Stimulated activated CD4-positive, alpha-beta T cell treated with anti-CD3 and anti-CD28 coated beads, TNF-alpha, amount 100 ng/mL, for 1 hour (primary cell): ENCODE measurements around the gene CAVIN1.
"Not testable (repeated sequence)": the region's sequence is repeated elsewhere in the genome, so short reads cannot be mapped to it uniquely, and the experiment has no call there.

ENCODE experiments used
- DNase-seq, 3 donors: peaks; one replicate each; pipeline ENCODE4 v3.0.0-alpha.2; 2020; ENCODE audit warnings: low read depth in 3 of 3, low spot score in 1 of 3

The CAVIN1 gene

DNA sequence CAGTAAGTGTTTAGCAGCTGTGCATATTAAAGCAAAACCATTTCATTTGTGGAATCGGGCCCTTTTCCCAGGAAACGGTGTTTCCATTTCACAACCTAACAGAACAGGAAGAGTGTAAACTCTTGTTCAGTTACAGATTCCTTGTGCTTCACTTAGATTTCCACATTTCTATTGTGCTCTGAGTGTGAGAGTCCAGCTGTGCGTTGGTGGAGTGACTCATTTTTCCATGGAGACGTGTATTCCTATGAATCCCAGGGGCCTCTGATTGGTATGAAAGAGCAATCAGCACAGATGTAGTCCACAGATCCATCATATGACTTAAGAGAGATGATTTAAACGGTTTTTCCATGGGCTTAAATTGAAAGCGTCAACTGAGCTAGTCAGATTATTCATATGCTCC, 13.3 kb upstream of the CAVIN1 start:
- DNase-seq, result no peak

DNA sequence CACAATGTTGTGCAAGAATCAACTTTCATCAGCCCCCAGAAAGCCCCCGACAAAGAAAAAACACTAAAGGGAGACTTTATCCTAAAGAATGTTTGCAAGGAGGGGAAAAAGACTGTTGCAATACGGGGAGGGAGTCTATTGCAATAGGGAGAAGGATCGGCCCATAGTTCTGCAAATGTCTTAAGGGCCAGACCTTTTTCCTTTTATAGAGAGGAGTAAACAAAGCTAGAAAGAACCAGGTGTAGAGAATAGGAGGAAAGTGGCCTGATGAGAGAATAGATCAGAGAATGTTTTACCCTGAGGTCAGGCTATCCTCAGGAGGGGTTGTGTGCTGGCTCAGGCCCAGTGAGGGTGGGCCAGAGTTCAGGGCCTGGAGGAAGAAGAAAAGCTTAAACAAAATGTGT, 8.7 kb upstream of the CAVIN1 start:
- DNase-seq, result no peak

DNA sequence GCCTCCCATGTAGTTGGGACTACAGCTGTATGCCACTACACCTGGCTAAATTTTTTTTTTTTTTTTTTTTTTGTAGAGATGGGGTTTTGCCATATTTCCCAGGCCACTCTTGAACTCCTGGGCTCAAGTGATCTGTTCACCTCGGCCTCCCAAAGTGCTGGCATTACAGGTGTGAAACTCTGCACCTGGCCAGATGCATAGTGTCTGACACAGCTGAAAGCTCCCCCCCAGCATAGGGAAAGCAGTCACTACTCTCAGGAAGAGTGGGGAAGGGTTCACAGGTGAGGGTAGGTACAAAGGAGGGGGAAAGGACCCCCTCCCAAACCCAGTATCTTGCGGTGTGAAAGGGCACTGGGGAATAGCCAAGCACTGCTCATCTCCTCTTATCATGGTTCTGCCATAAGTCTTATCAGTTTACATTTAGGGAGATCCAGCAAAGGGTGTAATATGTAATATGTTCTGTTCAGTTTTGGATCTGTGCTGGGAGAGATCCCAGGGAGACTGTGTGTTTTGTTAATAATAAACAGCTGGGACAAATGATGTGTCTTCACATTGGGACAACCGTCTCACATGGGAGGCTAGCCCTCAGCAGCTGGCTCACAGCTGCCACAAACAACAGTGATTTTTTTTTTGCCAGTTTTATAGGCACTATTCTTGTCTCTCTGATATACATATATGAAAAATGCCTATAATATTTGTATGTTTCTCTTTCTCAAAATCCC, 6.8 kb upstream of the CAVIN1 start:
- no peak for DNase-seq

DNA sequence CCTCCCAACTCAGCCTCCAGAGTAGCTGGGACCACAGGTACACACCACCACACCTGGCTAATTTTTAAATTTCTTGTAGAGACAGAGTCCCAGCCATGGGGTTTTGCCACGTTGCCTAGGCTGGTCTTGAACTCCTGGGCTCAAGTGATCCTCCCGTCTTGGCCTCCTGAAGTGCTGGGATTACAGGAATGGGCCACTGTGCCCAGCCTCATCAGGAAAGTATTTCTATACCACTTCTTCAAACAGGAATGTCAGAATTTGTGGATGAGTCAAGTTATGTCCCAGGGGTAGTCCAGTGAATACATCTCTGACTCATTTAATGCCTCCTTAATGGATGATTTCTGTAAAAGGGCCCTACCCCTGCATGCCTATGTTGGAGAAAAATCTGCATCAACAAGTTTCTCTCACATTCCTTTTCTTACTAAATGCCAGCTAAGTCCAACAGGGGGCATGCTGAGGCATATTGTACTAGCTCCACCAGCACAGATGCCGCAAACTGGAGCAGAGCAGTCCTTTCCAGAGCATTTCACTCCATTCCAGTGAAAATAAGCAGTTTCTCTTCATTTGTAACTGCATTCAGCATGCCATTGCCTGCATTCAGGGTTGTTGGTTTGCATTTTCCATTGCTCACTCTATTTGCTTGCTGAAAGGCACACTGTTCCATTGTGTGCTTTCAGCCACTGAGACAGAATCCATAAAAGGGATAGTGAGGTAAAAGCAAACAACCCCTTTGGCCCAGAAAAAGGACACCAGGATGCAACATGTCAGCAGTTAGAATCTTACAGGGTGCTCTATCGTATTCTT, 5.3 kb upstream of the CAVIN1 start:
- no peak for DNase-seq

DNA sequence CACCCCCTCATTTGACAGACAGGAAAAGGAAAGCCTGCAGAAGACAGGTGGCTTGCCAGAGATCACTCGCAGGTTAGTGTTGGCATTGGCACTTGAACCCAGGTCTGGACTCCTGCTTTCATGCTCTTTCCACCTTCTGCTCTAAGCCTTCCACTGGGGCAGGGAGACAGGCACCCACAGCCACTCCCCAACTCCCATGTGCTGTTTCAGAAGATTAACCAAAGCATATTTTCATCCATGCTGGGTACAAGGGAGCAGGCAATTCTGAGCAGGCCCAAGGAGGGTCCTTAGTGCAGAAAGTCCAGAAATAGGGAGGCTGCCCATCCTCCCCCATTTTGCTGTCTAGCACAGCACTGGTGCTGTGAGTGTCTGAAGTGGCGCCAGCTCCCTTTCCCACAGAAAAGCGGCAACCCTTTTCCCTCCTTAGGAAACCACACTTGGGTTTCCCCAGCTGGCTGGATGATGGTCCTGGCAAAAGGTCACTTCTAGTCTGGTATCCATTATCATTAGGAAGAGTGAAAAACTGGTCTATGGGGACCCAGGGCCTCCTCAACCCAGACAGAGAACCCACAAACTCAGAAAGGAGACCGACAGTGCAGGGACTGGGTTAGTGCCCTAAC, 2.0 kb upstream of the CAVIN1 start:
- DNase-seq, result no peak

DNA sequence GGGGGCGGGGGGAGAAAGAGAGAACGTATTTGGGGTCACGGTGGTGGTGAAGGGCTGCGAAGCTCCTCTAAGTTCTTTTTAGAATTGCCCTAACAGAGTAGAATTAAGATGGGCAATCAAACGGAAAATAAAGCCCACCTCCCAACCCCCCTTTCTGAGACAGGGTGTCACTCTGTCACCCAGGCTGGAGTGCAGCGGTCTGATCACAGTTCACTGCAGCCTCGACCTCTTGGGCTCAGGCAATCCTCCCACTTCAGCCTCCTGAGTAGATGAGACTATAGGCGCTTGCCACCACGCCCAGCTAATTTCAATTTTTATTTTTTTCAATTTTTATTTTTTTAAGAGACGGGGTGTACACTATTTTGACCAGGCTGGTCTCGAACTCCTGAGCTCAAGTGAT, 710 bp upstream of the CAVIN1 start:
- DNase-seq, result no peak

DNA sequence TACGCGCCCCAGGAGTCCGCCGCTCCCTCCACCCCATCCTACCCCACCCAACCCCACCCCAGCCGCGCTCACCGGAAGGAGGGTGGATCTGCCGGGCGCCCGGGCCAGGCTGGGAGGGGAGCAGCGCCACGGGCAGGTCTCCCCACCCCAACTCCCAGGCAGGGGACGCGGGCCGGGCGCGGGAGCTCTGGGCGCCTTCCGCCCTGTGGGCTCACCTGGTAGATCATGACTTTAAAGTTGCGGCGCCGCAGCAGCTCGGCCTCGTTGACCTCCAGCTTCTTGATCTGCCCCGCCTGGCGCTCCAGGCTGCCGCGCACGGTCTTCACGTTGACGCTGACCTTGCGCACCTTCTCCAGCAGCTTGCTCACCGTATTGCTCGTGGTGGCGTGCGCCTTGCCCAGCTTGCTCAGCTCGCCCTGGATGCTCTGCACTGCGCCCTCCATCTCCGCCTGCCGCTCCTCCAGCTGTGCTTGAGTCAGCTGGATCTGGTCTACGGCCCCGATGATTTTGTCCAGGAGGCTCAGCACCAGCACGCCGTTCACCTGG, 571 bp downstream of the CAVIN1 start:
- DNase-seq, result no peak

DNA sequence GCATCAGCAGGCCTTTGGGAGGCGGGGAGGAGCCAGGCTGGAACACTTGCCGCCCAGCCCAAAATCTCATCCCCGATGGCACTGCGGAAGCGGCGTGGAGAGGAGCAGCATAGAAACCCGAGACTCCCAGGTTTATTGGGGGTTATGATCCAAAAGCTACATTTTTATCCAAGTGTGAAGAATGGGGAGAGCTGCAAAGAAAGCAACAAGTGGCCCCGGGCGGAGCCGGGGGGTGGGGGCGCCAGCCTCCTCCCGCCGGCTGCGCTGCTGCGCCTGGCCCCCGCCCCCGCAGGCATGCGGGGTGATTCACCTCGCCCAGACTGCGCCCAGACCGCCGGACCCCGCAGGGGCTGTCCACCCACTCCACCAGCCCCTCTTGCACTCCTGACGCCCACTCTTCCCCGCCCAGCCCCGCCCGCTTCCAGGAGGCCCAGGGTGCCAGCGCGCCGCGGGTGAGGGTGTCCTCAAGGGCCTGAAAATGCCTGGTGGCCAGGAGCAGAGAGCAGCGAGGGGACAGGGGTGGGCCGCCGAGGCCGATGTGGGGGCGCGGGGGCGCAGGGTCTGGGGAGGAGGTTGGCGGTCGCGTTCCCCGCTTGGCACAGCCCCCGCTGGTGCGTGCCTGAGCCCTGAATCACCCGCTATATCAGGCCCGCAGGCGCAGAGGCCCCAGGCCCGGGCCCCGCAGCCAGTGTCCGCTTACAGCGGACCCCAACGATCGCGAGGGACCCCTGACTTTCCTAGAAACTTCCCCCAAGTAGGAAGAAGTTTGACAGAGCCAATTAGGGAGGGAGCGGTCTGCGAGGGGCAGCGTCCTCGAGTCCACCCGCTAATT, 1.3 kb downstream of the CAVIN1 start:
- DNase-seq, result no peak

DNA sequence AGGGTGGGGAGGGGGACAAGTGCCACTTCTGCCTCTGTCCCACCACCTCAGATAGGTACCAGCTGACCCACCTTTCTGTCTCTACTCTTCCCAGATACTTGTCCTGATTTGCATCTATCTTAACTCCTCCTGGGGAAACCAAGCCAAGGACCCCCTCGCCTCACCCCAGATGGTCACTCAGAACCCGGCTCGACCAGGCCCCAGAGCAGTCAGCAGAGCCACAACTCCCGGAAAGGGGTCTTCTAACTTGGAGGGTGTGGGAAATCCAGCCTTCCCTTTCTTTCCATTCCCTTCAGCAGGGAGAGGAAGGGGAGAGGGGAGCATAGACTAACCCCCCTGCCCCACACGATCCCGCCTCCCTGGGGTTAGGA, 1.9 kb downstream of the CAVIN1 start:
- DNase-seq, result no peak

DNA sequence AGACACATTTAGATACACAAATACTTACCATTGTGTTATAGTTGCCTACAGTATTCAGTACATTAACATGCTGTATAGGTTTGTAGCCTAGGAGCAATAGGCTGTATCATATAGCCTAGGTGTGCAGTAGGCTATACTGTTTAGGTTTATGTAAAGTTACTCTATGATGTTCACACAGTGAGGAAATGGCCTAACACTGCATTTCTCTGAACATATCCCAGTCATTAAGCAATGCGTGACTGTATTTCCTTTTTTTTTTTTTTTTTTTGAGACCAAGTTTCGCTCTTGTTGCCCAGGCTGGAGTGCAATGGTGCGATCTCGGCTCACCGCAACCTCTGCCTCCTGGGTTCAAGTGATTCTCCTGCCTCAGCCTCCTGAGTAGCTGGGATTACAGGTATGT, 5.1 kb downstream of the CAVIN1 start:
- DNase-seq, result not testable (repeated sequence)

DNA sequence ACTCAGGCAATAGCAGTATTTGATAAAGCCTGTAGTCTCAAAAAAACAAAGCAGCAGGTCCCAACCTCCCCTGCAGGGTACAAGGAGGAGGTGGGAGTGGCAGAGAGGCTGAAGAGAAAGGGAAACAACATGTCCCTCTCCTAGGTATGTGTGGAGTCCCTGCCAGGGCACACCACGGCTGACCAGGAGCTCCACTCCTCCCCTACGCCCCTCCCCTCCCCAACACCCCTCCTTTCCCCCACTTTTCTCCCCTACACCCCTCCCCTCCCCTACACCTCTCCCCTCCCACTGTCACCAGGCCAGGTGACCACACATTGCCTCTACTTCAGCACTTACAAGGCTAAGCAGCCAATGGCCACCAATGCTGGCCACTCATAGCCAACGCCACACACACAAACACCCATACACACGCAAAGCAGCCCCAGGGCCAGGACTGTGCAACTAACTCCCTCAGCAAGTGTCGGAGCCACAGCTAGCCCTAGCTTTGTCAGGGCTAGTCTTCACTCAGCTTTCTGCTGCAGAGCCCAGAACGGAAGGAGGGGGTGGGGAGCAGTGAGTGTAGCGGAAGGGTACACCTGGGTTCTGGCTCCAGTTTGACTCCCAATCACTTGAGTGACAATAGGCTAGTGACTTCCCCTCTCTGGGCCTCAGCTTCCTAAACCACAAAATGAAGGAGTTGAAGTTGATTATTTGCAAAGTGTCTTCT, 8.2 kb downstream of the CAVIN1 start:
- DNase-seq, result peak in 1 of 3 donors; percentile 39

DNA sequence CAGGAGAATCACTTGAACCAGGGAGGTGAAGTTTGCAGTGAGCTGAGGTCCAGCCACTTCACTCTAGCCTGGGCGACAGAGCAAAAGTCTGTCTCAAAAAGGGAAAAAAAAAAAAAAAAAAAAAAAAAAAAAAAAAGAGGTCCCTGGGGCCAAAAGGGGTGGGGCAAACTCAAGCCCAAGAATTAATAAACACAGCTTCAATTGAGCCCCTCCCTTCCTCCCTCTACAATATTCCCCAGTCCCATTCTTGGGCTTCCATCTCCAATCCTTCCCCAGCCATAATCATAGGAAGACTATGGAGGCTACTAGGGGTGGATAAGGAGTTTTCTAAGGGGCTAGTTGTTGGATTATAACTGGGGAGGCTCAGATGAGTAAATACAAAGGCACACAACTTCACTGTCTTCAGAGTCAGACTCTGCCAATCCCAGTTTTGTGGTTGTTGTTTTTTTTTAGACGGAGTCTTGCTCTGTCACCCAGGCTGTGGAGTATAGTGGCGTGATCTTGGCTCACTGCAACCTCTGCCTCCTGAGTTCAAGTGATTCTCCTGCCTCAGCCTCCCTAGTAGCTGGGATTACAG, 9.5 kb downstream of the CAVIN1 start:
- no peak for DNase-seq

DNA sequence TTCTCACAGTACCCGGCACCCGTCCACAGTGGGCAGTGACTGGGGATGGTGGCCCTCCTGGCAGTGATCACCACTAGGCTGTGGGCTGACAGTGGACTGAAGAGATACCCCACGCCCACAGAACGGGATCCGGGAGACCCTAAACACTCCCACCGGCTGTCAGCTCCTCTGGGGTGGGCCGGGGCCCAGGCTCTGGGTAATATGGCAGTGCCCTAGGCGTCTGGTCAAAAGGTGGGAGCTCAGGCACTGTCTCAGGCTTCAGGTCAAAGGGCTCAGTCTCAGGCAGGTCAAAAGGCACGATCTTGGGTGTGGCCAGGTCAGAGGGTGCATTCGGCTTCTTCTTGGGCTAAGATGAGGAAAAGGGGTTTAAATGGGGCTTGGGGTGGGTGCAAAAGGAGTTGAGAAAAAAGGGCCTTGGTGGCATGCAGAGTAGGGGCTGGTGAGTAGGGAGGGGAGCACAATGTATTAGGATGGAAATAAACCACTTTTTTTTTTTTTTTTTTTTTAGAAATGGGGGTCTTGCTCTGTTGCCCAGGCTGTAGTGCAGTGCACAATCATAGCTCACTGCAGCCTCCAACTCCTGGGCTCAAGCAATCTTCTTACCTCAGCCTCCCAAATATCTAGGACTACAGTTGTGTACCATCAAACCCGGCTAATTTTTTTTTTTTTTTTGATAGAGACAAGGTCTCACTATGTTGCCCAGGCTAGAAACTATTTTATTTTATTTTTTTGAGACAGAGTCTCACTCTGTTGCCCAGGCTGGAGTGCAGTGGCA, 11.0 kb downstream of the CAVIN1 start:
- DNase-seq, result no peak

DNA sequence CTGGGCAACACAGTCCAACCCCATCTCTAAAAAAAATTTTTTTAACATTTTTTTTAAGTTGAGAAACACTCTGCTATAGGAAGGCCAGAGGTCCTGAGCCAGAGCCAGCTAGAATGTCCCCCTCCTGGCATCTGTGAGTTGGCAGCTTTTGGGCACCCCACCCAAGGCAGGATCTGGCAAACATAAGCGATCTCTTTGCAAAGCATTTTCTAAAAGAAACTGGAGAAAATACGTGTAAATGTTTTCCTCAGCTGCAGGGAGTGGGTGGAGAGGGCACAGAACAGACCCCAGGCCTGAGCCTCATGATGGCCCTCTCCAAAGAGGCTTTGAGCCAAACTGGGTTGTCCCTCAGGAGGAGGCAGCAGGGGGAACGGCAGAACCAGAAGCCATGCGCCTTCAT, 11.7 kb downstream of the CAVIN1 start:
- no peak for DNase-seq

DNA sequence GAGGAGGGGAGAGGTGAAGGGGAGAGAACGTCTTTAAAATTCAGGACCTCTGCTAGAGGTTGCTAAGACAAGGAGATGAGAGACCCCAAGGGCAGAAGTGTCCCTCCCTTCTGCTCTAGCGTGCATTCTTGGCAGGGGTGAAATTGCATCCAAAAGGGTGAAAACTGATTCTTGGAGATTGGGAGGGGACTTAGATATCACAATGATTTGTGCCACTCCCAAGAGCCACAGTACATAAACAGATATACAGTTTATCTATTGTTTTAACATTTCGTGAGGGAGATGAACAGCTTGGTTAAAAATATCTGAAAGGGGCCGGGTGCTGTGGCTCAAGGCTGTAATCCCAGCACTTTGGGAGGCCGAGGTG, 12.8 kb downstream of the CAVIN1 start:
- no peak for DNase-seq

DNA sequence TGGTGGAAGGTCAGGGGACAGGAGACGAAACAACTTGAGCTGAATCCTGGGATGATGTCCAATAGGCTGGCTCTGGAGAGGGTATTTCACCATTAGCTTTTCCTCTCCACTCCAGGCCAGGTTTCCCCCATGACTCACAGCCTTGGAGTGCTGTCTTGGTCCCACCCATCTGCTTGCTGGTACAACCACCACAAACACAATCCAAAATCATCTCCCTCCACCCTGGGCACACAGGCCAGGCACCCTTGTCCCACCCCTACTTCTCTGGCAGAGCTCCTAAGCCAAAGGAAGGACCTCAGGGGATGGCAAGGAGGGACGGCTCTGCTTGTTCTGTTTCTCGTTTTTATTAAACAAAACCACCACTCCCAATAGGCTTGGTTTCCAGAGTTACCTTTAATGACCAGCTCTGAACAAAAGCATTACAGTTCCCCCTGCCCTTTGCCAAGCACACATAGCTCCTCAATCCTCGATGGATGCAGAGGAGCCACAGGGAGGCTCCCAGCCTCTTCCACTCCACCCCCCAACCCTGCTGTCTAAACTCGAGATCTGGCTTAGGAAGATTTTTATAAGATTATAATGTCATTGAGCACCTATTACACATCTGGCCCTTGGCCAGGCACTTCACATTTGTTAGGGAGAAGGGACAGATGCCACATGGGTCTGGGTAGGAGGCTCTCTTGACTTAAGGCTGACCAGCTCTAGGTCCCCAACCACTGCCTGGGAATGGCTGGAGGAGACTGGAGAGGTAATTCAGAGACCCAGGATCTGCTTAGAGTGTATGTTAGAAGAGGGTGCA, 13.3 kb downstream of the CAVIN1 start:
- no peak for DNase-seq

DNA sequence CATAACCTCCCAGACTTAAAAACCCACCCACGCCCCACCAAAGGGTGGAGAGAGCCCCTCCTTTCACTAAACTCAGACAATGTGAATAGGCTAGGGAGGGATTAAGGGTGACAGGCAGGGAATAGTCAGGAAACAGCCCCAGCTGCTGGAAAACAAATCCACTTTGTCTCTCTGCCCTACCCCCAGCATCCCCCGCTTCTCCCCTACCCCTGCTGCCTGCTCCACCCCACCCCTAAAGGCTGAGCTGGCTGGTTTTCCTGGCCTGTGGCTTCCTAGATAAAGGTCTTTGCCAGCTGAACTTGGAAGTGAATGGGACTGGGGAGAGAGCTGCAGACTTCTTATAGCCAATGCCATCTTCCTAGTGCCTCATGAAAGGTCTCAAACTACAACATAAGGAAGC, 15.0 kb downstream of the CAVIN1 start:
- no peak for DNase-seq

DNA sequence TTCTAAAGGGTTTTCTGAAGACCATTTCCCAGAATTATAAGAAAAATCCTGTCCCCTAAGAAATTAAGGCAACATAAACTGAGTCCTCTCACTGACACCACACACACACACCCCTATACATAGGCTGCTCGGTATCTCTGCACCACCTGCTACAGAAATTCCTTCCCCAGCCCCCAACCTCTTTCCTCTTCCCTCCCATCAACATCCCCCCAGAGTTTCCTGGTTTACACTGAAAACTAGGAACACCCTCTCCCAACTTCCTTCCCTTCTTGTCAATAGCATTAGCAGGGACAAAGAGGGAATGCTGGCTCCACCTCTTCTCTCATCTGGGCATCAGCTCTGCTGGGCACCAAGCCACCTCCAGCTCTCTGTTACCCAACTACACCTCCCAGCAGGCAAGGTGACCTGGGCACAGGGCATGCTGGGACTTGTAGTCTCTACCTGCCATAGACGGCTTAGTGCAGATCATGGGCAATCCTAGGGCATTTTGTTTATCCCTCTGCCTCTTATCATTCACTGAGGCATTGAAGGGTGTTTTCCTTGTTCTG, 15.7 kb downstream of the CAVIN1 start:
- DNase-seq, result peak in 2 of 3 donors; percentile 35 to 38
